GM10266 (cell line): ENCODE data around the gene SAMD4B.

ENCODE experiments used
- DNase-seq: peaks from one replicate; pipeline ENCODE4 v3.0.0; 2012; ENCODE audit errors: extremely low spot score
- CTCF ChIP-seq: IDR thresholded peaks from 2 replicates; pipeline ENCODE4 v1.5.1; 2012; ENCODE audit warnings: mild to moderate bottlenecking, low read depth; ENCODE audit not compliant: control insufficient read depth, insufficient read depth; ENCODE audit errors: missing control alignments

SAMD4B gene

GRCh38 chr19:39406656-39407409 lies 64.6 kb downstream of the SAMD4B start, which contains the start of gene ZFP36:
Gene ZFP36 (plus strand): TSS chr19:39406847. CDS start chr19:39406905, 58 bp downstream.
- TF ChIP-seq CTCF = no peak
- peak; percentile 91 for DNase-seq

- no peak for TF ChIP-seq CTCF
- DNase-seq = no peak
These were observed 65.1 kb downstream of the SAMD4B start for GRCh38 chr19:39407410-39407659.

GRCh38 chr19:39407660-39408391 lies 65.6 kb downstream of the SAMD4B start:
- no peak for DNase-seq
- no peak for TF ChIP-seq CTCF

GRCh38 chr19:39408392-39409207 lies 66.4 kb downstream of the SAMD4B start:
- DNase-seq = no peak
- TF ChIP-seq CTCF = no peak

- no peak for TF ChIP-seq CTCF
- DNase-seq = peak; percentile 72
These were observed 67.2 kb downstream of the SAMD4B start for GRCh38 chr19:39409208-39410016.

GRCh38 chr19:39410017-39410830 lies 68.0 kb downstream of the SAMD4B start:
- no peak for TF ChIP-seq CTCF
- DNase-seq = peak; percentile 82
